ENCODE data around the gene PEX16. TPM values are rescaled to one million over a fixed set of nuclear protein-coding genes. Genes with fewer than 3 reads are reported as not detected.
A peak's percentile ranks its signal among the peaks of the same experiment; 100 is the strongest.

The PEX16 gene
- total and polyA plus RNA-seq, 2 of the 13 experiments (the other 11 are each of a cell fraction or from before 2014, with no cell fraction given), result 12.5 to 21.8 TPM

GRCh38 chr11:45917623-45918330 is at the start of gene PEX16 (continued):
- TF ChIP-seq ZBTB14 (CRISPR knock-in tag; IDR thresholded peaks at IDR 0.05) (0 out of 2 replicates have a peak, but pooled peaks have one; percentile 31), ZXDC (CRISPR knock-in tag; IDR thresholded peaks at IDR 0.05) (no peak), ZNF552 (CRISPR knock-in tag; IDR thresholded peaks at IDR 0.05; ENCODE audit: borderline replicate concordance) (no peak), SOX6 (IDR thresholded peaks at IDR 0.05) (no peak), SOX6 (CRISPR knock-in tag; IDR thresholded peaks at IDR 0.05) (no peak; the same call in 1 of the 2 replicates), HNRNPH1 (optimal IDR thresholded peaks at IDR 0.05; ENCODE audit: low read depth, low read length) (no peak), ZNF276 (CRISPR knock-in tag; IDR thresholded peaks at IDR 0.05; ENCODE audit: low read depth) (no peak), ZBTB49 (CRISPR knock-in tag; IDR thresholded peaks at IDR 0.05; ENCODE audit: borderline replicate concordance) (no peak), NCOA2 (CRISPR knock-in tag; IDR thresholded peaks at IDR 0.05) (no peak; the same call in 1 of the 2 replicates), ZNF207 (IDR thresholded peaks at IDR 0.05; ENCODE audit: borderline replicate concordance) (no peak), ZNF10 (CRISPR knock-in tag; IDR thresholded peaks at IDR 0.05; ENCODE audit: borderline replicate concordance, low read depth) (no peak), ZNF232 (CRISPR knock-in tag; IDR thresholded peaks at IDR 0.05; ENCODE audit: borderline replicate concordance) (no peak), TSC22D2 (CRISPR knock-in tag; IDR thresholded peaks at IDR 0.05; ENCODE audit: borderline replicate concordance) (no peak), KDM6A (CRISPR knock-in tag; IDR thresholded peaks at IDR 0.05; ENCODE audit: low read depth) (no peak), ZNF891 (CRISPR knock-in tag; IDR thresholded peaks at IDR 0.05) (peak; percentile 80; the same call in 1 of the 2 replicates), NR2C2 (CRISPR knock-in tag; IDR thresholded peaks at IDR 0.05; ENCODE audit: borderline replicate concordance) (peak; percentile 94), TBP (CRISPR knock-in tag; IDR thresholded peaks at IDR 0.05) (no peak), NR3C1 (CRISPR knock-in tag; IDR thresholded peaks at IDR 0.05) (no peak), ZNF512 (CRISPR knock-in tag; IDR thresholded peaks at IDR 0.05) (no peak)
